Activated gamma-delta T cell (primary cell): ENCODE results near the gene SLC1A4.
"Not testable (repeated sequence)": the region's sequence is repeated elsewhere in the genome, so short reads cannot be mapped to it uniquely, and the experiment has no call there.

Experiments
- DNase-seq: peaks from one replicate; lab custom pipeline; 2025; lab: John Stamatoyannopoulos, UW

The SLC1A4 gene

DNA sequence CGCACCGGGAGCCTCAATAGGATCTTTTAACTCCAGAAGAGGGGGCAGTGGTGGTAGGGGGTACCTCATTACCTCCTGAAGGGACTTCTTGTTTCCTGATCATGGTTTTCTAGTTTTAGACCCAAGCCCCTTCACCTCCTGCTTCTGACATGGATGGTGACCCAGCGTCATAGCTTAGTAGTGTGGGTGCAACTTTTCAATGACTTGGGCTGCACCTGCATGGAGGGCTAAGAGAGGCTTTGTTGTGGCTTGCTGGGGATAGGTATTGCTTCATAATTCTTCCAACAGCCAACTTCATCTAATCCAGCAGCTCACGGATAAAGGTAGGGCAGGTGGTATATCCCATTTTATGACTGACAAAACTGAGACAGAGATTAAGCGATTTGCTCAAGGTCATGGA lies 3.0 kb downstream of the SLC1A4 start:
- DNase-seq: no peak

DNA sequence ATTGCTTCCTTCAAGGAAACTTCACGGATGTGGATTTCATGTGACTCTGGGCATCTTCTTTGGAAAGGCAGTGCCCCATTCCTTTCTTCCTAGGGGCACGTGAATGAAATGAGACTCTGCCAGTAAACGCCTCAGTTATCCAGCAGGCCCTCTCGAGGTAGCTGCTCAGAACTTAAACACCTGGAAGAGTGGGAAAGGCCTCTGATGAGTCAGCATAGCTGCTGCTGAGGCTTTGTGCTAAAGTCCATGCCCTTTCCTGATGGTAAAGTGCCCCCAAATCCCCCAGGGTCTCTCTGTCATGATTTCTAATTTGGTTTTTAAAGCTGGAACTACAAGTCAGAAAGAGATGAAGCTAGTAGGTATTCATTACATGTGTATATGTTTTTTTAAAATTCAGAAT lies 3.8 kb downstream of the SLC1A4 start:
- DNase-seq: no peak

DNA sequence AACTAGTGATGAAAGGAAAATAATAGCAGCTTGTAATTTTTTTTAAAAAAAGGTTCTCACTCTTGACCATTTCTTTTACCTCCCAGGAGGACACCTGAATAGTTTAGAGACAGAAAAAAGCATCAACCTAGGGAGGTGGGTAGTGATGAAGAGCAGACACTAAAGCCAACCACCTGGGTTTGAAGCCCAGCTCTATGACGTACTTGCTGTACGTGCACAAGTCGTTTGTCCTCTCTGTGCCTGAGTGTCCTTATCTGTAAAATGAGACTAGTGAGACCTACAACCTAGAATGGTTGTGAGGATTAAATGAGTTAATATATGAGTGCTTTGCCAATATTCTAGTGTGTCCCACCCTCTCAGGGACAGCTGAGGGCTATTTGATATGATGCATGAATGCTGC lies 5.8 kb downstream of the SLC1A4 start:
- DNase-seq: no peak

DNA sequence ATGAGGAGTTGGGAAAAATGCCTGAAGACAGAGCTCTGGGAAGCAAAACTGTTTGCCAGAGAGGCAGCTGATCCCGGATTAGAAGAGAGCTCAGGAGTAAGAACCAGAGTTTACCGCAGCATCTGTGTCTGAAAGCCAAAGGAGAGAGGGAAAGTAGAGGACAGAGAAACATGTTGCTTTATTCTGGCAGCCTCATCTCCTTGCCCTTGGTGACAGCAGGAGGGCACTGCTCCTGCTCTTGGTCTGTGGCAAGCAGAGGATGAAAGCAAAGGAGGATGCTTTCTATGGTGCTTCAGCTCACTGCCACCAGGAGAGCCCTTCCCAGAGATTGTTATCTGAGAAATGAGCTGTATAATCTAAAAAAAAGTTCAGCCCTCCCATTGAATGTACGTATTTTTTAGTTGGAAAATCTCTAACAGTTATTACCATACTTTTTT lies 7.7 kb downstream of the SLC1A4 start:
- DNase-seq: no peak

DNA sequence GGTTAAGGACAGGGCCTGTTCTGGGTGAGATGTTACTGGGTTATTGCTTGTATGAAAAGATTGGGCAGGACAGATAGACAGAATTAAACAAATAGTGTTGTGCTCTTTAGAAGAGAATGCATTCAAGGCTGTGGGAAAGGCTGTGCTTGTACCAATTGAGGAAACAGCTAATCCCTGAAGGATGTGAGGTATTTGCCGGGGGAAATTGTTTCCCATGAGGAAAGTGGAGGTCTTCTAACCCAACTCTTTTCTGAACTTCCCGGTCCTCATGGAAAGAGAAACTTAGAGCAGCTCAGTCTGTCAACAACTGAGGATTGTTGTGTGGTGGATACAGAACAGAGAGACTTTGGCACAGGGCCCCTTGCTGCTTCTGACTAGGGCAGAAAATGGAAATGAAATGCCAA lies 9.5 kb downstream of the SLC1A4 start:
- no peak for DNase-seq

DNA sequence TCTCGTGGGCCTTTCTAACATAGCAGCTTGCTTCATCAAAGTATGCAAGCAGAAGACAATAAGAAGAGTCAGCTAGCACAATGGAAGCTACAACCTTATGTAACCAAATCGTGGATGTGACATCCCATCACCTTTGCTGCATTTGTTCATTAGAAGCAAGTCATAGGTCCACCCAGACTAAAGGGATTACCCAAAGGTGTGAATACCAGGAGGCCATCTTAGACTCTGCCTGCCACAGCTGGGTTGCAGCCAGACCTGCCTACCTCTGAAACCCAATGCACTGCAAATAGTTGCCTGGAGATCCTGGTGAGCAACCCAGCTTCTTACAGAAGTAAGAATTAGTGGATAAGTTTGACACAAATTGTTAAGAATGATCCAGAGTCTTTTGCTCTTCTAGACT lies 10.6 kb downstream of the SLC1A4 start:
- DNase-seq: no peak

DNA sequence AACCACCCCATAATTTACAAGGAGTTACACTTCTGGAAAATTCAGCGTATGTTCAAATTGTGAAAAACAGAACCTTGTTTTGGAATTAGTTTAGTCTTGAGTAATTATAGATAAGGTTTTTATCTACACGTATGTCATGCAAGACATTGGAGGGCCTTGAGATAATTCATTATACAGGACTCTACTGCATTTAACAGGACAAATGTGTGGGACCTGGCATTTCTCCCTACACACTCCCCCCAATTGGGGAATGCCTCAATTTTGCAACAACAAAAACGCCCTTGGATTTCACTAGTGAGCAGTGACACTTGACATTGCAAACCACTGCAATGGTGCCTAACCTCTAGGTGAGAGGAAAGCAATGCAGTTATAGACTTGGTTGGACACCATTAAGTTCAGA lies 11.4 kb downstream of the SLC1A4 start:
- DNase-seq: no peak

DNA sequence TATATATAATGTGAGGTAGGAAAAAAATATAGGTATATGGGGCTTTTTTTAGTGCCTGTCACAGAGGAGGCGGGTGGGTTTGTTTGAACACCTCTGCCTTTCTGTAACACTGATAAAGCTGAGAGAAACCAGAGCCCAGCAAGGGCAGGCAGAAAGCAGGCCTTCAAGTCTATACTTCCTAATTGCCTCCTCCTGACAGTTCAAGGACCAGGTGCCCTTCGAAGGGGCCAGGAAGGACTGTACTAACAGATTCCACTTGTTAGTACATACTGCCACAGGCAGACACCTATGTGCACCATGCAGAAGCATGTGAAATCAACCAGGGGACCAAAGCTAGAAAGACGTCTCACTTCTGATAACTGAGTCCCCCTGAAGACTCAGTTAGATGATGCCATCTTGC lies 13.8 kb downstream of the SLC1A4 start:
- no peak for DNase-seq

DNA sequence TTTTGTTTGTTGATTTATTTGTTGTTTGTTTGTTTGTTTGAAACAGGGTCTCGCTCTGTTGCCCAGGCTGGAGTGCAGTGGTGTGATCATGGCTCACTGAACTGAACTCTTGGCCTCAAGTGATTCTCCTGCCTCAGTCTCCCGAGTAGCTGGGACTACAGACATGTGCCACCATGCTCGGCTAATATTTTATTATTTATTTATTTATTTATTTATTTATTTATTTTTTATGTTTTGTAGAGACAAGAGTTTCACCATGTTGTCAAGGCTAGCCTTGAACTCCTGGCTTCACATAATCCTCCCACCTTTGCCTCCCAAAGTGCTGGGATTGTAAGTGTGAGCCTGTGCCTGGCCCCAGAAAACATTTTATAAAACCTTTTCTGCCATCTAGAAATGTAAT lies 15.0 kb downstream of the SLC1A4 start:
- not testable (repeated sequence) for DNase-seq

DNA sequence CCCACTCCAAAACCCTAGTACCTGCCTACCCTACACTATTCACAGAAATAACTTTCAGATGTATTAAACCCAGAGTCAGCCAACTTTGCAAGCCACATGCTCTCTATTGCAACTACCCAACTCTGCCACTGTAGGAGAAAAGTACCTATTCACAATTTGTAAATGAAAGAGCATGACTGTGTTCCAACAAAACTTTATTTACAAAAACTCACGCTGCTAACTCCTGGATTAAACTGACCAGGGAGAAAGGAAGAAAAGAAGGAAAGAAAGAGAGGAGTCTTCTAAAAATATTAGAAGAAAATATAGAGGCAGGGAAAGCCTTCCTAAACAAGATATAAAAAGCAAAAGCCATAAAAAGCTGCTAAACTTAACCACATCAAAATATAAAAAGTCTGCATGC lies 24.6 kb downstream of the SLC1A4 start:
- no peak for DNase-seq

DNA sequence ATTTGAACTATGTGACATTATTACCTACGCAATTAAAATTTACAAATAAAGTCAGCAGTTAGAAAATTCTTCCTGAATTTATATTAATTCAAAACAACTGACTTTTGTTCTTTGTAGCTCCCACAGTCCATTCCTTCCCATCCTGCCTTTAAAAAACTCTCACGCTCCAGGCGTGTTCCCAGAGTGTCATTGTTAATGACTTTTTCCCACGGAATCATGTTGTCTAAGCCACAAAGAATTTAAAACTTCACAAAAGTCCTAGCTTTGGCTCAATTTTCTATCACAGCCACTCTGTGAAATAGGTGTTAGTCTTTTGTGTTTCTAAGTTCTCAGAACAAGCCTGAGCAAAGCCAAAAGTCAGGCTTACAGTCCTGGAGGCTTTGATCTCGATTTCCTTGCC lies 26.5 kb downstream of the SLC1A4 start:
- no peak for DNase-seq

DNA sequence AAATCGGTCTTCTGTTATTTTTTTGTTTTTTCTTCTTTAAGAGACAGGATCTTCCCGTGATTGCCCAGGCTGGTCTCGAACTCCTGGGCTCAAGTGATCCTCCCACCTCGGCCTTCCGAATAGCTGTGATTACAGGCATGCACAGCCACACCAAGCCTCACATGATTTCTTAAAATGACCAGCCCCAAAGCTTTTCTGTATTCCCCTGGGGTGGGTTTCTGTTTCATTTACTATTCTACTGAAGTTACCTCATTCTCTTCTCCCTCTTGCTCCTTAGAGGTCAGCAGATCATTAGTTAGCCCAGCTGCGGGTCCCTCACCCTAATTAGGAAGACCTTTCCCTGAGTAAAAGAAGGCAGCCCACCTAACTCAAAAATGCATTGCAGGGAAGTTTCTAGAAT lies 27.6 kb downstream of the SLC1A4 start:
- no peak for DNase-seq

DNA sequence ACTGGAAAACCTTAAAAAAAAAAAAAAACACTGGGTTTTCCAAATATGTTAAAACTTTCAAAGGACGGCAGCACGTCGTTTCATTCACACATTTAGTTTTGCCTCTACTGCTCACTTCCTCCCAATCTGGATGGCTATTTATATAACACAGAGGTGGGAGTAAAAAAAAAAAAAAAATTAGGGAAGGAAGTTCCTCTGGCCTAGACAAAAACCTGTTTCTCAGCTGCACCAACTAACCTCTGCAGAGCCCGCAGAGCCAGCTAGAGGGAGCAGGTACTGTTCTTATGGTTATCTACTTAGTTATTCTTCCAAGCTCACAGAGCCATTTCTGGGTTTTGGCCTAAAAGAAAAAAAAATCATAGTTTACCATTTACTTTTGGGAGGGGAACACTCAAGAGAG lies 28.1 kb downstream of the SLC1A4 start:
- DNase-seq: no peak

DNA sequence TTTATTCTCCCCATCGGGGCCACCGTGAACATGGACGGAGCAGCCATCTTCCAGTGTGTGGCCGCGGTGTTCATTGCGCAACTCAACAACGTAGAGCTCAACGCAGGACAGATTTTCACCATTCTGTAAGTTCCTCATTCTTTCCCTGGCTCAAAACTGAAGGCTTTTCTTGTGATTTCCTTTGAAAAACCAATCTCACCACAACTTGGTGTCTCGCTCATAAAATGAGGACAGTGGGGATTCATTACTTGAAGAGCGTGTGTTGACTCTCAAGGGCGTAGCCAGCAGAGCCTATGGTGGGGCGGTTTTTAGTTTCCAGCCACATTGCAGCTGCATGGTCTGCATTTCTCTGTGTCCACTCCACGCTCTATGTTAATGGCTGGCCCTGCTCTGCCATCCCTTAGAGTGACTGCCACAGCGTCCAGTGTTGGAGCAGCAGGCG lies 29.0 kb downstream of the SLC1A4 start:
- DNase-seq: no peak

DNA sequence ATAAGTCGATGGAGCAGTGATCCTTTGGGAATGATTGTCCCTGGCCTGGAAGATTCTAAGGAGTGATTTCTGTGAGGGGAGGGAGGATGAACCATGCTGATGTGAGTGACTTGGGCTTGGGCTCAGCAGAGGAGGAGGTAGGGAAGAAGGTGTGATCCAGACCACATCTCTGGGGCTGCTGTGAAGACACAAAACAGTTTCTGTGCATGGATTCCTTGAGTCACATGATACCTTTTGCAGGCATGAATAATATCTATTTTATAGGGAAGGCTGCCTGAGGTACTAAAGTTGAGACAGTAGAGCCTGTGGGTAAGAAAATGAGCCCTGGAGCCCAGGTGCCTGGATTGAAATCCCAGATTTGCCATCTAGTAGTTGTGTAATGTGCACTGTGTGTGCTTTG lies 29.8 kb downstream of the SLC1A4 start:
- DNase-seq: no peak

DNA sequence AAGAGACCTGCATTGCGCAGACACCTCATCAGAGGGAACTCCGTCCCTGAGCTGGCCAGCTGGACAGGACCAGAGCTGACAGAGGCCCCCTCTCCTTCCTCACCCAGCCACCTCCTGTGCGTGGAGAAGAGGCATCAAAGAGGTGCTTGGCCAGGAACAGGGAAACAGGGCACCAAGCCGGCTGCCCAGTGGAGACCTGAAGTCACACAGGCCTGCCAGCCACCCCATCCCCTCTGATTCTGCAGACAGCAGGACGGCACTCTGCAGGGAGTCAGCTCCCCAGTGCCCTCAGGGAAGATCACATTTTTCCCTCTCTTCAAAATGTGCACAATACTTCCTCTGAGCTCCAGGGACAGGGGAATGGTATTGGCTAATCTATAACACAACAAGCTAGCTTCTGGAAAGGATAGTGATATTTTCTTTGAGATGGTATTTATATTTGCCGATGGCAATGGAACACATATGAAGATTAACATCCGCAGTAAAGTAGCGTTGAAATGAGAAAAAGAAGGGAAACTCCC lies 30.5 kb downstream of the SLC1A4 start:
- DNase-seq: no peak

DNA sequence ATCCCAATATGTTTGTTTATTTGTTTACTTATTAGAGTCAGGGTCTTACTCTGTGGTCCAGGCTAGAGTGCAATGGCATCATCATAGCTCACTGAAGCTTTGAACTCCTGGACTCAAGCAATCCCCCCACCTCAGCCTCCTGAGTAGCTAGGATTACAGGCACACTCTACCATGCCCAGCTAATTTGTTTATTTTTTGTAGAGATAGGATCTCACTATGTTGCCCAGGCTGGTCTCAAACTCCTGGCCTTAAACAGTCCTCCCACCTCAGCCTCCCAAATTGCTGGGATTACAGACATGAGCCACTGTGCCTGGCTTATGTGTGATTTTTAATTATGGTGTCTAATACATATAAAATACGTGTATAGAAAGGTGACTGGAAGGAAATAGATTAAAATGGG lies 31.1 kb downstream of the SLC1A4 start:
- DNase-seq: not testable (repeated sequence)

DNA sequence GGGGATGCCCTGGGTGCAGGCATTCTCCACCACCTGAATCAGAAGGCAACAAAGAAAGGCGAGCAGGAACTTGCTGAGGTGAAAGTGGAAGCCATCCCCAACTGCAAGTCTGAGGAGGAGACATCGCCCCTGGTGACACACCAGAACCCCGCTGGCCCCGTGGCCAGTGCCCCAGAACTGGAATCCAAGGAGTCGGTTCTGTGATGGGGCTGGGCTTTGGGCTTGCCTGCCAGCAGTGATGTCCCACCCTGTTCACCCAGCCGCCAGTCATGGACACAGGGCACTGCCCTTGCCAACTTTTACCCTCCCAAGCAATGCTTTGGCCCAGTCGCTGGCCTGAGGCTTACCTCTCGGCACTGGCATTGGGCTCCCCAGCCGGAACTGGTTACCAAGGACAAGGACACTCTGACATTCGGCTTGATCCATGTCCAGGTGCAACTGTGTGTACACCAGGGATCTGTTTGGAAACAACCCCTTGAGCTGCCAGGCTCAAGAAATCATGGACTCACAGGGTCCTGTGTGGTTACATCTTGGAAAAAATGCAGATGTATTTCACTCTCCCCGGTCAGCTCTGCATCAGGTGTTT lies 31.8 kb downstream of the SLC1A4 start:
- no peak for DNase-seq

DNA sequence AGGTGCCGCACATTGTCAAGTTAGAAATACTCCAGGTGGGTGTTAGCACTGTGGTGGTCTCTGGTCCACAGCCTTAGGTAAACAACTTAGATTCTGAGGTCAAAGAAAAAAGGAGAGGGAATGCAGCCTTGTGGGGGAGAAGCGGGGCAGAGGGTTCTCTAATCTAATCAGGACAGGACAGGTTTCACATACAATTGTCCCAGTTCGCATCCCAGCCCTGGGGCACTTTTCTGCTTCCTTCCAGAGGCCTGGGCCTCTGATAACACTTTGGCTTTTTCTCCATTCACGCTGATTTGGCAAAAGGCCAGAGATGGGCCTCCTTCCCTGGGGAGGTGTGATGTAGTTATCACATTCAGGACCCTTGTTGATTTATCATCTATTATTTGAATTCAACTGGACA lies 32.5 kb downstream of the SLC1A4 start:
- no peak for DNase-seq

DNA sequence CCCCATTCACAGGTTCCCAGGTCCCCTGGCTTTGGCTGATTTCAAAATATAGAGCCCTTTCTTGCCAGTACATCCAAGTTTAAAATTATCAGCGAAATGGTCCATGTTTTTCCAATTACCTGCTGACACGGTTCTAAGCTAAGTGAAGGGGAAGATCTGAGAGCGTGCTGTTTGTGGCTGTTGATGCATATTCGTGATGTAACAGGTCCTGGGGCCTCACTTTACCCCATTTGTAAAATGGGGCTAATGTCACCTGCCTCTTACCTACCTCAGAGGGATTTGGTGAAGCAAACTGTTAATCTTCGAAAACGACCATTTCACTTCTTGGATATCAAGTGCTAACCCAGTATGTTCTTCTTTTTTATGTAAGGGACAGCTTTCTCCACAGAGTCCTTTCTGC lies 33.0 kb downstream of the SLC1A4 start:
- no peak for DNase-seq

DNA sequence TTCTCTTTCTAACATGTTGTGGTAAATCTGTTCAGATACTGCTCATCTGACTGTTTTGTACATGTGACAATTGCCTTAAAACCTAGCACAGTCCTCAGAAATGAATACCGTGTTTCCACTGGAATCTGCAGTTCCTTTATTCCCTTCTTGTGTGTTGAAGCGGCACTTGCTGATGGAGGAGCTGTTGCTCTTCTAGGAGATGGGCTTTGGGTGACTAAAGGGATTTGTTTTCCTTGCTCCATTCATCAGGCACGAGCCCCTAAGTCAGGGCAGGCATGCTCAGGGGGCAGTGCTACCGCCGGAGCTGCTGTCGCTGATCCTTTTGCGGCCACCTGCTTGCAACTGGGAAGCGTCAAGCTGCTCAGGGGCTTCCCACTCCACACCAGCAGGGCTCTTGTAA lies 34.5 kb downstream of the SLC1A4 start:
- DNase-seq: no peak

DNA sequence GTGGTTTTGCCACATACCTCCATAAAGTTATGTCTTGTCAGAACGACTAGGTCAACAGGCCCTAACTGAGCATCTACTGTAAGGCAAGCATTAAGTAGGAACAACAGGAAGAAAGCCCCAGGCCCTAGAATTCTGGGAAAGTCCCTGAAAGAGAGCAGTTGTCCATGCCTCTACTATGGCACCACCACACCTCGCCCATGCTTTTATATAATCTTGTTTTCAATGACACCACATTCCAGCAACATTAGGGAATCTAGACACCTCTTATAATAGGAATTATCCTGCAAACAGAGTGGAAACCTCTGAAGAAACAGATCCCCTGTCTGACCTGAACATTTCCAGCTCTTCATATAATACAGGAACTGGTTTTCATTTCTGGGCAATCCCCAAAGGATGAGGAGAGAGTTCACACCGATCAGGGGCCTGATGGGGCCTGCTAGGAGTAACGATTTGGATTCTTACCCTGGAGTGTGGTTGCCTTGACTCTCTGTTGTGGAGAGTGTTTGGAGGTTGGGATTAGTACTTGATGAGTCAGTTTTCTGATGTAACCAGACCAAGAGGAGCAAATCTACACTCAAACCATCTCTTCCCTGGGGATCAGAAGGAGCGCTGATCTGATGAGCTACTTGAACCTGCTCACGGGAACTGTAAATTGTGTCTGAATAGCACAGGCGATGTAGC lies 35.1 kb downstream of the SLC1A4 start:
- no peak for DNase-seq

DNA sequence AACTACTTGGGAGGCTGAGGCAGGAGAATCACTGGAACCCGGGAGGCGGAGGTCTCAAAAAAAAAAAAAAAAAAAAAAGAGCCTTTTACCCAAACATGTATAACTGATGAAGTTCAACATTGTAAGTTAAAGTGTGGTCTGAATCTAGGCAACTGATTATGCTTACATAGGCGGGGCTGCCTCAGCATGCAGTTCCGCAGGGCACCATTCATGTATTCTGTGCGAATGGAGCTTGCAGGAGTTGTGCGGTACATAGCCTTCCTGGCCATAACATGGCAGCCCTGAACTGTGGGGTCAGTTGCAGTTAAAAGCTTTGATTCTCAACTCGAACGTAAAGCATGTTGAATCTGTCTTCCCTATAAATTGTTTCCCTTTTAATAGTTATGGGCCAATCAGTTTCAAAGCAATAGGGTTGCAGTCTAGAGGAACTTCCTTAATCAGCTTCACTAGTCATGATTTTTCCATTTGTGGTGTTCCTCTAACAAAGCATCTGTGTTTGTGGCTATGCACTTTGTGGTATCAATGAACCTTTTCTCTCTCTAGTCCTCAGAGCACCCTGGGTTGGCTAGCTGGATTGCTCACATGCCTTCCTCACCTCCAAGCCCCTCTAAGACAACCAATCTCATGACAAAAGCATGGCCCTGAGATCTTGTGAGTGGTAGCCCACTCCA lies 36.4 kb downstream of the SLC1A4 start:
- no peak for DNase-seq
